CMK (cell line): Measurements from ENCODE around the gene SLC41A2.
"Not testable (repeated sequence)": the region's sequence is repeated elsewhere in the genome, so short reads cannot be mapped to it uniquely, and the experiment has no call there.

Experiments used
- DNase-seq: peaks from one replicate; pipeline ENCODE4 v3.0.0-alpha.2; 2010; ENCODE audit warnings: low read depth

The SLC41A2 gene

GRCh38 chr12:104964167-104964855, 6.2 kb upstream of the SLC41A2 start:
- no peak for DNase-seq

- DNase-seq: no peak
These were observed 5.7 kb upstream of the SLC41A2 start for GRCh38 chr12:104963757-104964156.

- DNase-seq: no peak
These were observed 2.4 kb upstream of the SLC41A2 start for GRCh38 chr12:104960464-104960863.

- DNase-seq: no peak
These were observed 1.3 kb upstream of the SLC41A2 start for GRCh38 chr12:104959335-104959841.

GRCh38 chr12:104958805-104959334, 780 bp upstream of the SLC41A2 start:
- no peak for DNase-seq

- no peak for DNase-seq
These were observed 430 bp downstream of the SLC41A2 start for GRCh38 chr12:104957719-104958000.

GRCh38 chr12:104956870-104957718, 996 bp downstream of the SLC41A2 start:
- DNase-seq: no peak

- no peak for DNase-seq
These were observed 2.4 kb downstream of the SLC41A2 start for GRCh38 chr12:104955703-104956102.

- no peak for DNase-seq
These were observed 4.8 kb downstream of the SLC41A2 start for GRCh38 chr12:104953323-104953722.

- no peak for DNase-seq
These were observed 5.3 kb downstream of the SLC41A2 start for GRCh38 chr12:104952816-104953215.

GRCh38 chr12:104951759-104952509, 6.2 kb downstream of the SLC41A2 start:
- no peak for DNase-seq

- not testable (repeated sequence) for DNase-seq
These were observed 9.4 kb downstream of the SLC41A2 start for GRCh38 chr12:104948716-104949115.

- DNase-seq: no peak
These were observed 13.8 kb downstream of the SLC41A2 start for GRCh38 chr12:104944252-104944651.

GRCh38 chr12:104943401-104943800, 14.7 kb downstream of the SLC41A2 start:
- DNase-seq: not testable (repeated sequence)

- no peak for DNase-seq
These were observed 16.0 kb downstream of the SLC41A2 start for GRCh38 chr12:104942075-104942474.

- no peak for DNase-seq
These were observed 16.6 kb downstream of the SLC41A2 start for GRCh38 chr12:104941454-104941853.

- no peak for DNase-seq
These were observed 19.0 kb downstream of the SLC41A2 start for GRCh38 chr12:104939089-104939488.

- no peak for DNase-seq
These were observed 19.7 kb downstream of the SLC41A2 start for GRCh38 chr12:104938371-104938770.

- no peak for DNase-seq
These were observed 22.2 kb downstream of the SLC41A2 start for GRCh38 chr12:104935886-104936285.

- no peak for DNase-seq
These were observed 24.3 kb downstream of the SLC41A2 start for GRCh38 chr12:104933778-104934177.

GRCh38 chr12:104933128-104933527, 25.0 kb downstream of the SLC41A2 start:
- no peak for DNase-seq
